ENCODE measurements around the gene PHF2.

The PHF2 gene

DNA sequence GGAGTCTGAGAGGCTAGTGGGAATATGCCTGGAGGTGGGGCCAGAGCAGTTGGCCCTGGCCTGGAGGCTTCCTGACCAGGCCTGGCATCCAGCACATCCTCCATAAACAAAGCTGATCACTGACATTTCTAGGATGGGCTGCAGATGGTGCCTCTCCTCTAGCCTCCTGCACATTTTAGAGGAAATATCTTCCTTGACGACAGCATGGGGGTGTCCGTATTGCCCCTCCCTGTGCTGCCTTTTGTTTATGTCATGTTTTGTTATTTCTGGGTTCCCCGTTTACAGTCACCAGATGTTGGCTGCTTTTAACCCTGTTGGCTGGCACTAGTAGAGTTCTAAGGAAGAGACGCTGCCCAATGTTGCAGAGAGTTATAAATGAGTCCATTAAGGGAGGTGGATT lies 148.5 kb downstream of the PHF2 start:
- ChIA-PET CTCF (no interaction called here), POLR2A (no interaction called here)
- no peak for DNase-seq (ENCODE audit: low read depth, low spot score)
- TF ChIP-seq, protein P1, sequence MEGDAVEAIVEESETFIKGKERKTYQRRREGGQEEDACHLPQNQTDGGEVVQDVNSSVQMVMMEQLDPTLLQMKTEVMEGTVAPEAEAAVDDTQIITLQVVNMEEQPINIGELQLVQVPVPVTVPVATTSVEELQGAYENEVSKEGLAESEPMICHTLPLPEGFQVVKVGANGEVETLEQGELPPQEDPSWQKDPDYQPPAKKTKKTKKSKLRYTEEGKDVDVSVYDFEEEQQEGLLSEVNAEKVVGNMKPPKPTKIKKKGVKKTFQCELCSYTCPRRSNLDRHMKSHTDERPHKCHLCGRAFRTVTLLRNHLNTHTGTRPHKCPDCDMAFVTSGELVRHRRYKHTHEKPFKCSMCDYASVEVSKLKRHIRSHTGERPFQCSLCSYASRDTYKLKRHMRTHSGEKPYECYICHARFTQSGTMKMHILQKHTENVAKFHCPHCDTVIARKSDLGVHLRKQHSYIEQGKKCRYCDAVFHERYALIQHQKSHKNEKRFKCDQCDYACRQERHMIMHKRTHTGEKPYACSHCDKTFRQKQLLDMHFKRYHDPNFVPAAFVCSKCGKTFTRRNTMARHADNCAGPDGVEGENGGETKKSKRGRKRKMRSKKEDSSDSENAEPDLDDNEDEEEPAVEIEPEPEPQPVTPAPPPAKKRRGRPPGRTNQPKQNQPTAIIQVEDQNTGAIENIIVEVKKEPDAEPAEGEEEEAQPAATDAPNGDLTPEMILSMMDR (IDR thresholded peaks at IDR 0.05; ENCODE audit: insufficient read depth, low read length, missing control alignments) = no peak
- H3K4me3 ChIP-seq (ENCODE audit: low read depth, low read length) = no peak overlapping the region

GRCh38 chr9:93725382-93725781 lies 149.0 kb downstream of the PHF2 start:
- H3K4me3 ChIP-seq (ENCODE audit: low read depth, low read length) = no peak overlapping the region
- ChIA-PET POLR2A (no interaction called here), CTCF (no interaction called here)
- TF ChIP-seq, protein P1 (IDR thresholded peaks at IDR 0.05; ENCODE audit: insufficient read depth, low read length, missing control alignments) = no peak
- DNase-seq (ENCODE audit: low read depth, low spot score) = no peak

- TF ChIP-seq, protein P1 (IDR thresholded peaks at IDR 0.05; ENCODE audit: insufficient read depth, low read length, missing control alignments) = no peak
- ChIA-PET POLR2A (no interaction called here), CTCF (no interaction called here)
- no peak for DNase-seq (ENCODE audit: low read depth, low spot score)
- H3K4me3 ChIP-seq (ENCODE audit: low read depth, low read length) = no peak overlapping the region
These were observed 149.8 kb downstream of the PHF2 start for GRCh38 chr9:93726147-93726546.

Measured in AG04449 (cell line).